Fibroblast of gingiva (primary cell): ENCODE measurements around the gene DISP2.

ENCODE experiments used
- DNase-seq: peaks from one replicate; pipeline ENCODE4 v3.0.0-alpha.2; 2011; ENCODE audit warnings: low read depth

DISP2 gene

DNA sequence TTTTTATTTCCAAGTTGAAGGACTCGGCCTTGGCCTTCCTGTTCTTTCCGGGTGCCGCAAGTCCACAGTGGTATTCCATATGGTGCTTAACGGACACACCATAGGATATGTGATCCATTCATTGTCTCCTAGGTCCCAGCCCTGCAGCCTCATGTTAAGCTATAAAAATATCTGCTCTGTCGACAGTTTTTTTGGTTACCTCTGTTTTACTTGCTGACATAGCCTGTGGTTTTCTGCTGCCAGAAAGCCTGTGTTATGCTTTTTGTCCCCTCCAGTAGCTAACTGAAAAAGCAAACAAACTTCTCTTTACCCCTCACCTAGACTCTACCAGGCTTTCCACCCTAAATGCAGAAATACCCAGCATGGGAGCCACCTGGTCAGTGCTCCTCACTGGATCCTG is 29.3 kb upstream of the DISP2 start:
- no peak for DNase-seq

DNA sequence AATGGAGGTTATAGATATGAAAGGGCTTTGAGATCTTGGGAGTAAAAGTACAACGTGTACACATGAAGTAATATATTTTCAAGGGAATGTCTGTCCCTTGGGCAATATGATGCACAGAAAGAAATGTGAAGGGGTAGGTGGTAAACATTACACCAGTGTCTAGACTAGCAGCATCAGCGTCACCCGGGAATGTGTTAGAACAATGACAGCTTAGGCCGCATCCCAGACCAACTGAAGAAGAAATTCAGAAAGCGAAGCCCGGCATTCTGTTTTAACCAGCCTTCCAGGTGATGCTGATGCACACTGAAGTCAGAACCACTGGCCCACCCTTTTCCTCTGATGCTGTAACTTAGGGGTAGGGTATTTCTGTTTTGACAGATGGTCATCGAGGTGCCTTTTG is 28.2 kb upstream of the DISP2 start:
- no peak for DNase-seq

DNA sequence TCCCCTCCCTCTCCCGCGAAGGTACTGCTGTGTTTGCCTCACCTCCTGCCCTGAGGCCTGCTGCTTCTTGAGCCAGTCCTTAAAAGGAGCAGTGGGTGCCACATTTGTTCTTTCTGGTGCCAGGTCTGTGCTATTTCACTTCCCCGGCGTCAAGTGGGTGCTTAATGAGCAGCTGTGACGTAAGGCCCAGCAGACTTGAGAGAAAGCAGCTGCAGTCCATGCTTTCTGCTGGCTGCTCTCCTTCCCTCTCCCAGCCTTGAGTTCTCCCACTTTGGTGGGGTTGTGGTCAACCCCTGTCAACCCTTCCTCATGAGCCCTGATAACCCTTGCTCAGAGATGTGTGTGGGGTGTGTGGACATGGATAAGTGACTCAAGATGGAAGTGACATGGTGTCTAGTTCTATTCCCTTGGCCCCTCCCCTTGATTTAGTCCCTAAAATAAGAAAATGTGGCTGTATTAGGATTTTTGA is 27.6 kb upstream of the DISP2 start:
- peak; percentile 46 for DNase-seq

DNA sequence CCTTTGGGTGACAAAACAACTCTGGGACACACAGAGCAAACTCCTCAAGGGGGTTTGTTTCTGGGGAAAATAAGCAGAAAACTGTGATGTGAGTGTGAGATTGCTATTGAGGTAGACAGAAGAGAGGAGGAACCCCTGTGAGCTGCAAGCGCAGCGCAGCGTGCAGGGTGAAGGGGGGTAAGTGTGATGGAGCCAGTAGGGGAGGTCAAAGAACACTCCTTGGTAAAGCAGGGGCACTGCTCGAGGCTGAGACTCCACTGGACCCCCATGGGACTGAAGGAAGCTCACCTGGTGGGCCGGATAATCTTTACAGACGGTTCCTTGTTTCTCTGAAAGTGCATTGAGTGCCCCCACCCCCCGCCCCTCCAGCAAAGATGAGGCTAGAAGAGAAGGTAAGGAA is 27.0 kb upstream of the DISP2 start:
- no peak for DNase-seq

DNA sequence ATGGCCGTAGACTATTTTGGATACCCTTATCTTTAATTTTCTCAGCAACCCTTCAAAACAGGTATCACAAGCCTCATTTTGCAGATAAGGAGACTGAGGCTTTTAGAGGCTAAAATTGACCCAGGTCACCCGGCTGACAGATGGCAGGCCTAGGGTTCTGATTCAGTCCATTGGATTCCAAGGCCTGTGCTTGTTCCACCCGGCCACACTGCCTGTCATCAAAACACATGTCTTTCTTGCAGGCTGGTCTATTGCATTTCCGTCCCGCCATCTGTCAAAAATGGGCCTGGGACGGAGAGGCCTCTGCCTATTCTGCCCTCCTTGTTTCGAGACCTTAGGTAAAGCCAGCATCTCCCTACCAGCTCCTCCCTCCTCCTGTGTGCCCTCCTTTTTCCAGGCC is 26.4 kb upstream of the DISP2 start:
- no peak for DNase-seq

DNA sequence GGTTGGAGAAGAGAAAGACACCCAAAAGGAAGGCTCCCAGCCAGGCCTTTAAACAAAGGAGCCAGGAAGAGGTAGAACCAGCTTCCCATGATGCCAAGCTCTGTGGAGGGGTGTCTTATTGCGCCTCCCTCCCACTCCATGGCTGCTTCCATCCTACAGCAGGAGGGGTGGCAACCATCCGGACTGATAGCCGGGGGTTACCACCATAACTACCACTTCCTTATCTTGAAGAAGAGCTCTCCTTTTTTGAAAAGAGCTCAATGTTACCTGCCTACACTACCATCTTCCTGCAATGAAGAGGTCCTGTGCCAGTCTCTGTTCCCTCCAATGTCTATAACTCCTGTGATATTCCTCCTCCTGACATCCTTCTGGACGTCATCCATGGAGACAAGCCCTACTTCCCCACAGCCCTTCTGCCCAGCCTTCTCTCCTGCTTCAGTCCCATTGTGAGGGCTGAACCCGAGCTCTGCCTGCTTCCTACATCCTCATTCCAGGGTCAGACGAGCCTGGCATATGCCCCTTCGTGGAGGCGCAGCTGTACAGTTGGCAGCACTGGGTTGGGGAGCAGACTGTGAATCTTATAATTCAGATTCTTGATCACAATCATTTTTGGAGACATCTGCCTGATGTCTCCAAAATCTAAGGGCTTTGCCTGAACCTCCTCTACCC is 25.8 kb upstream of the DISP2 start:
- DNase-seq = no peak

DNA sequence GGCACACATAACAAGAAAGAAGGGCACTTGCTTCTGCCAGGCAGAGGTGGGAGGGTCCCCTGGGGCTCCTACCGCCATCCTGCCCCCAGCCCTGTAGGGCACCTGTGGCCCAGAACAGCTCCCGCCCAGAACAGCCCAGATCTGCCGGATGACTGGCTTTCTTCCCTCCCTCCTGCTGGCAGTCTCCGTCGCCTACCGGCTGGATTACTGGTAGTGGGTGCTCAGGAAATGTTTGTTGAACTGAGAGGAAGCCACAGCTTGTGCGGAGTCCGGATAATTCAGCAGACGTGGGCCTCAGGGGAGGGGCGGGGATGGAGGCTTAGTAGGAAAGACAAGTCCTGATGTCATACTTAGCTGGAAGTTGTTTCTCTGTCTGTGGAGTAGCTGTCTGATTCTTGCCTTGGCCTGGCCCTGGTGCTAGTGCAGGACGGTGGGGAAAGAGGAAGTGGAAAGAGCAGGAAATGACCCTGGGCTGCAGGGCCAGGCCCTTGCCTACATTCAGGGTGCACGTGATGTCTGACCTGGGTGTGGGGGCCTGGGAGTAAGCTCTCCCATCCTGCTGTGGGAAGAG is 24.0 kb upstream of the DISP2 start:
- DNase-seq = no peak

DNA sequence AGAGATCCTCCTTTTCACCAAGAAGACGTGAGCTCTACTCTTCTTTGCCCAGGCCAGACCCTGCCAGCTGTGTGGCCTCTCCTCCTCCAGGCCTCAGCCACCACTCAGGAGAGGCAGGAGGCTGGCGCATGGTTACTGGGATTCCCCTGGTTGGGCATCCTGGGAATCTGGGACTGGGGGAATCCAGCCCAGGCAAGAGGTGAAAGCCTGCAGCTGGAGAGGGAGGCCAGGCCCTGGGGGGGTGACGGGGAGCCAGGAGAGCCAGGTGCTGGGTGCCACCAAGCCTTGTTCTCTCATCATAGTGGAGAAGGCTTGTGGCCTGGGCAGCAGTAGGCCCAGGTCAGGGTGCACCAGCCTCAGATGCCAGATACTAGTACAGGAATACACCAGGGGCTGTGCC is 23.5 kb upstream of the DISP2 start:
- no peak for DNase-seq

DNA sequence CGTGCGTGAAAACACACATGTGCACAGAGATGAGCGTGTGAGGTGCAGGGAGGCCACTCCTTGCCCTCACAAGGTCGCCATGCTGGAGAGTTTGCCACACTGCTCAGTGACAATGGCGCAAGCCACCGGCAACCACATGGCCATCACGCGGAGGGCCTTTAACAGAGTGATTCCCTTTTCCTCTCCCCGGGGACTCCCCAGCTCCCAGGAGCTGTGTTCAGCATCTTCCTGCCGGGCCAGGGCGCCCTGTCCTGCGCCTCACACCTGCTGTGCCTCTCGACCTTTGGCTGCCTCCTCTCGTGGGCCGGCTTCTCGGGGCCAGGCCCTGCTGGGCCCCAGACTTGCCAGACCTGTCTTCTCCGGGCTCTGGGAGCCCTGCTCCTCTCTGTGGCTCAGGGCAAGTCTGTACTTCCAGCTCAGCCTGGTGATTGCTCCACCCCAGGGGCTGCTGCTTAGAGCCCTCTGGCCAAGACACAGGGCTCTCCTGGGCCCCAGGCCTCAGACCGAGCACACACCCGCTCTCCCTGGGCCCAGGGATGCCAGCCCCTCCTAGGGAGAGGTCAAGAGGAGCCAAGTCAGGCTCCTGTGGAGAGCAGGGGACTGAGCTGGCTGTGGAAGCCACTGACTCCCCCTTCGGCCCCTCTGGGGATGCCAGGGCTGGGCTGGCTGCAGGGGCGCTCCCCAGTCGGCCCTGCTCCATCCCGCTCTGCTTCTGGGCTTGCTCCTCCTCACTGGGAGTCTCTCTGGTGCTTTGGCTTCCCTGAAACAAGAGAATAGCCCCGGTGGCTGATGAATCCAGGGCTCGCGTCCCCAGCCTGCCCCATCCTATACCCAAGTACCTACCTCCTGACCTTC is 22.9 kb upstream of the DISP2 start:
- DNase-seq = no peak

DNA sequence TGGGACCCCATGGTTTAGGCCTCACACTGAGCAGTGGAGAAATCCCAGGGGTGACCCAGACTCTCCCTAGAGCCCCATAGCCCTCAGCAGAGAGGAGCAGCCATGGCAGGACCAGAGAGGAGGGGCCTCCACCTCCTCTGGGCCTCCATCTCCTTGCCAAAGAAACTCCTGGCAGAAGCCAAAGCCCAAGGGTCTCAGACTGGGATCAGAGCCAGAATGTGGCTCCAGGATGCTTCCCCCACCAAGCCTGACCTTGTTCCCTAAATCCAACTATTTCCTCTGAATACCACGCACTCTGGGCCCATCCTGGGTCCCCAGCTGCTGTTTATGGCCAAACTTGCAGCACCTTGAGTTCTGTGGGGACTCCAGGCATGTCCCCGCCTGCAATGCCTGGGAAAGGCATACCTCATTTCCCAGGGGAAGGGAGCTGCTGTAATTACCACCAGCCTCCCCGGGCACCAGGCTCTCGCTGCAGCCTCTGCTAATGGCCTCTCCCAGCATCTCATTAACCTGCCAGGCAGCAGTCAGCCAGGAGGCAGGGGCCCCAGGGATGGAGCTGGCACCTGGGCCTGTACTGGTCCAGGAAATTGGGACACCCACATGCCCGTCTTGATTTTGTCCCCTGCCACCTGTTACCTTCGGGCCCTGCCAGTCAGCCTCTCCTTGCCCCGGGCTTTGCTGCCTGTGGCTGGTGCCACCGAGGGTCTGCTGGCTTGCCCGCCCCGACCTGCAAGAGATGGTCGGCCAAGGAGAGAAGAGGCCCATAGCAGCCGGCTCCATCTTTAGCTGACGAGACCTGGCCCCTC is 21.9 kb upstream of the DISP2 start:
- DNase-seq = no peak

DNA sequence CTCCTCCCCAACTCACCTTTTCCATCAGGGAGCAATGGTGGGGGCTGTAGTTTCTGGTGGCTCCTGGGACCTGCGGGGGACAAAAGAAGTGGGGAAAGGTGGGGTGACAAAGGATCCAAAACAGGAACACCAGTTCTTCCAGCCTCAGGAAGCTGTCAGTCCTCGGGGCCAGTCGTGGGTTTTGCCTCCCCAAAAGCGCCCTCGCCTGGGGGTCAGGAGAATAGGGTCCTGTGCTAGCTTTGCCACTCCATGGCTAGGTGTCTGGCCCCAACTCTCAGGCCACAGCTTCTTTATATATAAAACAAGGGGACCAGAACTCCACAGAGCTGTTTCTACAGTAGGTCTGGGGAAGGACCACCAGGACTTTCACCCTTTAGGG is 21.3 kb upstream of the DISP2 start:
- DNase-seq = no peak

DNA sequence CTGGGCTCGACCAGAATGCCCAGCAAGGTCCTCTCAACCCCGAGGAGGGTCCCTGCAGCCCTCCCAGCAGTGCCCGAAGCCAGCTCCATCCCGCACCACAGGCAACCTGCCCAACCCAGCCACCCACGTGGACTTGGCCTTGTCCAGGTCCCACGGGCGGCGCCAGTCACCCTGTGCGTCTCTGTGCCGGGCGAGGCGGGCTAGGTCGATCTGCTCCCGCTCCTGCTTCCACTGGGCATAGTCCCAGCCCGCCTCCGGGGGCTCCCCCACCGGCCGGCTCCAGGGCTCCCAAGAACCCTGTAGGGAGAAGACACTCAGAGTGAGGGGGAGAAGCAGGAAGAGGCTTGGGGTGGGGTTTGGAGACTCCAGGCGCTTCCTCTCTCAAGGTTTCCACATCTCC is 20.4 kb upstream of the DISP2 start:
- no peak for DNase-seq

DNA sequence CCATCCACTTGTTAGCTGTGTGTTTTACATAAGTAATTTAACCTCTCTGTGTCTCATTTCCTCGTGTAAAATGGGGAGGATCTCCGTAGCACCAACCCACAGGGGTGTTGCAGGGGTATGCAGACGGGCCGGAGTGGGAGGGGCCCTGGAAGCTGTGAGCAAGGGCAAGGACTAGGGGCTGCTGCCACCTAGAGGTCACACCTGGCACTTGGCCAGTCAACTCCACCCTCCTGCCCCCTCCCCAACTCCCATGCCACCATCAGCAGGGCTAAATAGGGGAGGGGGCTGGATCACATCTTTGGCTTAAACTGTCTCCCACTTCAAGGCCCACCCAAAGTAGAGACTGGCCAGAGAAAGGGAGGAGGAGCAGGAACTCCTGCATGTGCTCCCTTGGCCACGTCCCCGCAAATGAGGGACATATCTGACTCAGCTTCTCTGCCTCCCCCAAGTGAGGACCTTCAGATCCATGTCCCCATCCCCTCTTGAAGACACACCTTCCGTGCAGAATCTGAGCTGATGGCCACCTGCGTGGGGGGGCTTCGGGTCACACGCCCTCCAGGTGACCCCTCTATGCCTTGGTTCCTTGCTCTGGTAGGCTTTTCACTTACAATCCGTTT is 19.9 kb upstream of the DISP2 start:
- peak; percentile 43 for DNase-seq

DNA sequence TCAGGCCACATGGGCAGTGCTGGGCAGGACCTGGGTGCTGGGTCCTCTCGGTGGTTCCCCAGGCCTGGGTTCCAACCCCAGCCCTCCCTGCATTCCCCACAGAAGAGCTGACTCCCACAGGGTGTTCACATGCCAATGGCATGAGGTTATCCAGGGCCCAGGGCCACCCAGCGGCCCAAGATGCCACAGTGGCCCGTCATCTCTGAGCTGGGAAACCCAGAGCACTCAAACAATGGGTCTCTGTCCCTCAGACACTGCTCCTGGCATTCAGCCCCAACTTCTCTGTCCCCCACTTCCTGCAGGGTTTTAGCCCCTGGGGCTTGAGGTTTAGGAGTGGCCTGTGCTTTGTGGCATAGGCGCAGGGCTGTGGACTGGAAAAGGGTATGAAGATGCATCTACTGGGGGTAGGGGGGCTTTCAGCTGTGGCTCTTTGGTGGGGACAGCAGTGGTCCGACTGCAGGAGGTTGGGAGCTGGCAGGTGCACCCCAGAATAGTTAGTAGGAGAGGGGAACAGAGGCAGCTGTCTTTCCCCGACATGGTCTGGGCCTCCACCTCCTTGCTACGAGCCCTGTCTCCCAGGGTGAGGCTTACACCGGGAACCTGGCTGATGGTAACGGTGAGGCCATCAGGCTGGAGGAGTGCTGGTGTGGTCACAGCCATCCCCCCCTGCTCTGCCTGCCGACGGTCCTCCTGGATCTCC is 18.9 kb upstream of the DISP2 start:
- peak; percentile 77 for DNase-seq

DNA sequence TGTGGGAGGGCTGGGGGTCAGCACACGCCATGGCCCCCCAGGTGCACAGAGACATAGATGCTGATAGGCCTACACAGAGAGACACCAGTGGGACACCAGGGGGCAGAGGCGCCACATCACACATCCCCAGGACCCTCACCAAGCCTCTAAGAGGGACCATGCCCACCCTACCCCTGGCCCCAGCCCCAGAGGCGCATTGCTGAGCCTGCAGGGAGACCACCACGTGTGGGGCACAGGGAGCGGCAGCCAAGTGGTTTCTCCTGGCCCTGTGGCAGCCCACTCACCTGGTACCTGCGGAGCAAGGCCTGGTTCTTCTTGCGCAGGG is 18.4 kb upstream of the DISP2 start:
- DNase-seq = no peak

DNA sequence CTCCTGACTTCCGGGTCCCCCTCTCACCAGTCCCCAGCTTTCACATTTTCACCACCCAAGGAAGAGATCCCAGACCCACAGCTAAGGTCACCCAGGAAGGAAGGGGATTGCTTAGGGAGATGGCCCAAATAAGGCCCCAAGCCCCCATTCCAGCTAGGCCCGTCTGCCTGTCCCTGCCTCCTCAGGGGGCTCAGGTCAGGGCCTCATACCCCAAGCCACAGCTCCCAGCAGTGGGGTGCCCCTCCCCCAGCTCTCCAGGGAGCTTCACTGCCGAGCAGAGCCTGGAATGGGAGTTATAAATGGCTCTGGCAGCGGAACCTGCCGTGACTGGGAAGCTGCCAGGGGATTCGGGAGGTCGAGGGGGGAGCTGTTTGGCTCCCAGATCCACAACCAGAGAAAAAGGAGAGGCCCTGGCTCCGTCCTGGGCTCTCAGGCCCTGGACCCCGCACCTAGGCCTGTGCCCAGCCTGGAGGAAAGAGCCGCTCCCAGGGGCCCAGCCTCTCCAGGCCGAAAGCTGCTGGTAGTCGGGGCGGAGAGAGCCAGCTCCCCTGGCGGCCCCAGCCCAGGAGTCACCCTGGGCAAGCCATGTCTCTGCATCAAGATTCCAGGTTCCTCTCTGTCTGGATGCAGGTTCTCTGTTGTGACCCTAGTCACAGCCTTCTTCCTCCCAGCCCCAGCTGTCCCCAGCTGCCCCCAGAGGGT is 17.8 kb upstream of the DISP2 start:
- peak; percentile 90 for DNase-seq

DNA sequence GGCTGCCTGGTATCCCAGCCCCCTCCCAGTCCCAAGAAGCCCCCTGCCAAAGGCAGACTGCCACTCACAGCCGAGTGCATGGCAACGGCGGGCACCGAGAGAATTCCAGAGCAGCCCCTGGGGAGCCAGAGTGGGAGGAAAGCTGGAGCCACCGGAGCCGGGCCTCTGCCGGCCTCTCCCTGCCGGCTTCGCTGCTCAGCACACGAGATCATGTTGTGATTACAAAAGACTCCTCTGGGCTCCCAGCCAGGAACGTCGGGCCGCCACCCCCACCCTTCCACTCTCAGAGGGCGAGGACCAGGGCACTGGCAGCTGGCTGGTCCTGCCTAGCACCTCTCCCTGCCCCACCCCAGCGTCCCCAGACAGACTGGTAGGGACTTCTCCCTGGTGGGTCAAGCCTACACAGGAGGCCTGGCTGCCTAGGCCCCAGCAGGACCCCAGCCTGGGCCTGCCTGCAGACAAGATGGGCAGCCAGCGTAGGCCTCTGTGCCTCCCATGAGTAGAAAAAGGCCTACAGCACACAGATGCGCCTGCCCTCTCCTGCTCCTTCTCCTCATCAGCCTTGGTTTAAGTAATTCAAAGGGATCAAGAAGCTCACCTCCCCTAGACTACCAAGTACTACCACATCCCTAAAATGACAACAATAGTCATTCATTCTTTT is 17.1 kb upstream of the DISP2 start, which contains the start of gene CCDC9B:
Gene CCDC9B (minus strand): TSS at position 200 of the 661 bp plus-strand sequence. CDS start 120 bp downstream, at position 80.
- DNase-seq = peak; percentile 92

DNA sequence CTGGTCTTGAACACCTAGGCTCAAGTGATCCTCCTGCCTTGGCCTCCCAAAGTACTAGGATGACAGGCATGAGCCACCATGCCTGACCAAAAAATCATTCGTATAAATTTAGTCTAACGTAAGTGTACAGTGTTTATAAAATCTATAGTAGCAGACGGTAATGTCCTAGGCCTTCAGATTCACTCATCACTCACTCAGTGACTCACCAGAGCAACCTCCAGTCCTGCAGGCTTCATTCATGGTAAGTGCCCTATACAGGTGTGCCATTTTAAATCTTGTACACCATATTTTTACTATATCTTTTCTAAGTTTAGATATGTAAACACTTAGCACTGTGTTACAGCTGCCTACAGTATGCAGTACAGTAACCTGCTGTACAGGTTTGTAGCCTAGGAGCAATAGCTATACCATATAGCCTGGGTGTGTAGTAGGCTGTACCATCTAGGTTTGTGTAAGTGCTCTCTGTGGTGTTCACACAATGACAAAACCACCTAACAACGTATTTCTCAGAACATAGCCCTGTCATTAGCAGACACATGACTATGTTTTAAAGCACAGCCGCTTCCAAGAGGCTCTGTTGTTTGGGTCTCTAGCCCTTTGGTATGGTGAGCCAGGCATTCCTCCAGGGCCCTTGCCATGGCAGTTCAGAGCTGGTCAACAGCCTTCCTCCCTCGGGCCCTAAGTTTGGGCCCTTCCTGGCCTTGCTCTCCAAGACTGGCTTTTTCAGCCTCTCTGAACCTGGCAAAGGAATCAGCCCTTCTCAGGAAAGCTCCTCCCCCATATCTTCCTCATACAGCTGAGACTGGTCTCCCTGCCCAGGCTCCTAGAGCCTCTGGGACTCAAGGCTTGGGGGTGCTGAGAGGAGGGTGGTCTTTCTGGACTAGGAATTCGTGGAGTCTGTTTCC is 15.4 kb upstream of the DISP2 start:
- DNase-seq = no peak

DNA sequence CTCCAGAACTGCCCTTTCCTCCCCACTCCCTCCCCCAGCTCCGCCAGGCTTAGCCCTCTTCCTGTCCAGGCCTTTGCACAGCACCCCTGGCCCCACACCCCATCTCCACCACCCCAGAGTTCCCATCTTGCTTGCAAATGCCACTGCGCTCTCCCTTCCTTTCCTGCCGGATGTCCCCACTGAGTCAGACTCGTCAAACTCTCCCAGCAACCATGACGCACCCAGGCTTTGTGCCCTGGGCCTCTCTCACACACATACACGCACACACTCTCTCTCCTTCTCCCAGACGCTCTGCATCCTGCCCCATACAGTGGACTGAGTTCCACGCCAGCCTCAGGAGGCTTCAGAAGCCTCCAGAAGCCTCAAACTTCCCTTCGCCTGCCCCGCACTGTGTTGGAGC is 14.5 kb upstream of the DISP2 start:
- peak; percentile 80 for DNase-seq
